ACHN (cell line): ENCODE measurements around the gene ATAD3A.

Experiments
- DNase-seq: peaks from one replicate; pipeline ENCODE4 v3.0.0-alpha.2; 2015
- in situ Hi-C: cut with HindIII; loops from 2 replicates; pipeline ENCODE4 v1.10.0; 2017; ENCODE audit warnings: low sequenced_read_pairs, low pct_ligation_motif_present, low pct_unique_long_range_greater_than_20kb

The ATAD3A gene

GRCh38 chr1:1535201-1536018, 23.4 kb downstream of the ATAD3A start:
- DNase-seq = no peak
- in situ Hi-C loops = no loop called here

DNA sequence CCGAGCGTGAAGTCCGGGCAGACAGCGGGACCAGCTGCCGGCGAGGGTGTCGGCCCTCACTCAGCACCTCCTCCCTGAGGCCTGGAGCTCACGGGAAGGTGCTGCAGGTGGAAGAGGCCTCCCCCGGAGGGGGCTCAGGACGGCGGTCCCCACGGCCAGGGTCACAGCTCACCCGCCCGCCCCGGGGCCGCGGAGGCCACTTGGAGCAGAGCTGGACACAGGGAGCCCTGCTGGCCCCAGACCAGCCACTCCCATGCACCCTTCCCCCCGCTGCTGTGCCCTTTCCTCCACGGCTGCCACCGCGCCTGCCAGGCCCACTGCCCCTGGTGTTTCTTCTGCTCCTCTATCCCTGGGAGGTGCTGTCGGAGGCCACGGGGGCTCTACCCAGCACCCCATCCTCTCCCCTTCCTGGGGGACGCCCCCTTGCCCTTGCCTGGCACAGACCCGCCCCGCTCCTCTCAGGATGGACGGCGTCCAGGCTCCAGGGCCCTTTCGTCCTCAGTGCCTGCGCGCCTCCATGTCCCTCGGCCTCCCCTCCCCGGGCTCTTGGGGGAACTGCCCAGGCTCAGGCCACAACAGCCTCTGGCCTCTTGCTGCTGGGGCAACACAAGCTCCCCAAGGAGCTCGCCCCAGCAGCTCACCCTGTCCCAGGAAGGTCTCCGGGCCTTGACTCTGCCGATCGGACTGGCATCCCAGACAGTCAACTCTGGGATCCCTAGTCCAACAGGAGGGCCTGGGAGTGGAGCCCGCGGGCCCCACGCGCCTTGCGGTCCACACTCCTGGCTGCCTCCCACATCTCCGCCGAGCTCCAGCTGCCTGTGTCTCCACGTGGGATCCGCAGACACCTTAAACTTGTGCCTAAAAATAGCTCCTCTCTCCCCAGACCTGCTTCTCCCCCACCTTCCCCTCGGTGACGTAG, 24.3 kb downstream of the ATAD3A start:
- DNase-seq = no peak
- in situ Hi-C loops = no loop called here

DNA sequence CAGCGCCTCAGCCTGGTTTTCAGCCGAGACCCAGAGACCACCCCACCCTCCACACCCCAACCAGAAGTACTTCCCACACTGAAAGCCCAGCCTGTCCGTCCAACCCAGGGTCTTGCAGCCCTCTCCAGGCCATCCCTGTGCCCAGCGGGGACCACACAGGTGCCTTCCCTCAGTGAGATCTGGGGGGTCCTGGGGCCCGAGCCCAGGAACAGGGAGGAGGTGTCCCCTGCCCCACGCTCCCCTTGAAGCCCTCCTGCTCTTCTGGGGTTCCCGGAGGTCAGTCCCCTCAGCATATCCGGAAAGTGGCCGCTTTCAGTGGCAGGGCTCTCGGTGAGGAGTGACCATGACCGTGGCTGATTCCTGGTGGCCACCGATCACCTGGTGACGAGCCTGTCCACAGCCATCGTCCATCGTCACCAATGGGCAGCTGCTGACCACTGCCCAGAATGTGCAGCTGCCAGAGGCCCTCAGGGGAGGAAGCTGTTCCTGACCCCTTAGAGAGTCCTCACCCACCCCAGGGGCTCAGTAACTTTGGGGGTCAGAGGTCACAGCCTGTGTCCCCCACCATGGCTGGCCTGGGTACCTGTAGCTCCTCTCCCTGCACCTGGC, 25.1 kb downstream of the ATAD3A start:
- in situ Hi-C loops = no loop called here

DNA sequence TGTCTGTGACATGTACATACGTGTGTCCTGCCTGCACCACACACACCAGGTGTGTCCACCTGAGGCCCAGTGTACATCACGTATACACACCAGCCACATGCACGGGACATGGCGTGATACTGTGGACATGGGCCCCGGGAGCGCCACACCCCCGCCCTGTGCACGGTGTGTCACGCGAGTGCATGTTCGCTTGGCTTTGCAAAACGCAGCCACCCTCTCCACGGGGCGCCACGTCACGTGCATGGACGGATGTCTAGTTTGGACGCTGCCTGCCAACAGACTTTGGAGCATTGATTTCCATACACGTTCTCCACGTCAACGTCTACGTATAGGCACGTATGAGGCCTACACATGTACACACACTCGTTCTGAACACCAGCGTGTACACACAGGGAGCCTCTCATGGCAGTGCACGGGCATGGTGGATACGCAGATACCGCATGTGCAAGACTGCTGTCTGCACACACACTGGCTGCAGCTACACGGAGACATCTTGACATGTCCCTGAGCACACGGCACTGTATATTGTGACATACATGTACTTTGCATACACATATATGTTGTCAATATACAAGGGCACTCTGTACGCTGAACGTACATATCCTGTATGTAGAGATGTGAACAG, 25.8 kb downstream of the ATAD3A start:
- DNase-seq = no peak
- in situ Hi-C loops = no loop called here

More for the DNA sequence above, 25.1 kb downstream of the ATAD3A start:
- DNase-seq = no peak

DNA sequence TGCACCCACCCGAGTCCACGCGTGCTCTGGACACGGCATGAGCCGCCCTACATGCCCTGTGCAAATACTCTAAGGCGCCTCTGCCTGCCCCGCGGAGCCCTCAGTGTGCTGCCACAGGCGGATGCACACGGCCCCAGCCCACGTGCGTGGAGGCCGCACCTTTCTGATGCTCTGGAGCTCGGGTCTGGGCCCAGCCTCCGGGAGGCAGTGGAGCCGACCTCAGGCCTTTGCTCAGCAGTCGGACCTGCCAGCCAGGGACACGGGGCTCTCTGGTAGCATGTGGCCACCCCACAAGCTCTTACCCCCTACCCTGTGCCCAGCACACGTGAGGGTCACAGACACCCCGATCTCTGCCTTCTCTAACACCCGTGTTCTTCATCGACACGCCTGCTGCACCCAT, 26.4 kb downstream of the ATAD3A start:
- in situ Hi-C loops = no loop called here
- no peak for DNase-seq

DNA sequence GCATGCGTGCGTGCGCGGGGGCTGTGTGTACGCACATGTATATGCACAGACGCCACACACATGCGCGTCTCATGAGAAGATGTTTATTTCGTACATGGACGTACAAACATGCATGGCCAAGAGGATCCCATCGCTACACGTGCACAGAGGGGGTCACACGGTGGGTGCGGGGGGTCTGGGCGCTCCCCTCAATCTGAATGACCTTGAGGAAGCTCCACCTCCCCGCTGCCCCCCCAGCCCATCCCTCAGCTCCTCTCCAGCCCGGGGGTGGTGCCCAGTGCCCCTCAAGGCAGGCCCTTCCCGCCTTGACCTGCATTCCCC, 27.0 kb downstream of the ATAD3A start:
- DNase-seq = no peak
- in situ Hi-C loops = no loop called here

- in situ Hi-C loops = no loop called here
These were observed 27.5 kb downstream of the ATAD3A start for GRCh38 chr1:1539310-1540089.

DNA sequence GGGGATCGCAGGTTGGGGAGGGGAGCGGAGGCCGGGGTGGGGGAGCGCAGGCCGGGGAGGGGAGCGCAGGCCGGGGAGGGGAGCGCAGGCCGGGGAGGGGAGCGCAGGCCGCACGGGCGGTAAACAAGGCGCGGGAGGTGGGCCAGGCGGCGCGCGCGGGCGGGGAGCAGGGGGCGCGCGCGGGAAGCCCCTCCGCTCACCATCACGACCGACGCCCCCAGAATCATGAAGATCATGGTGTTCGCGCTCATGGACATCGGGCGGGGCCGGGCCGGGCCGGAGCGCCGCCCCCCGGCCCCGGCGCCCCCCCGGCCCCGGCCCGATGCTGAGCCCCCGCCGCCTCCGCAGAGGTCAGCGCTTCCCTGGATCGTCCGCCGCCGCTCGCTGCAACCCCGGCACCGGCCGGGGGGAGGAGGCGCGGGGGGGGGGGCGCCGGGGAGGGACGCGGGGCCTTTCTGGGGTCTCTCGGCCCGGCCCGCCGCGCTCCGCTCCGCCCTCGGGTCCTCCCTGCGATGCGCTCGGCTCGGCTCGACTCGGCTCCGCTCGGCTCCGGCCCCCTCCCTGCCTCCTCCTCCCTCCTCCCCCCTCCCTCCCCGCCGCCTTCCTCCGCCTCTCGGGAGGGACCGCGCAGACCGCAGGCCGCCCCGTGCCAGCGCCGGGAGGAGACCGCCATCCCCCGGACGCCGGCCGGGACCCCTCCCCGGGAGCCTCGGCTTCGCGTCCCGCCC, 28.3 kb downstream of the ATAD3A start, which contains the start of gene TMEM240:
Gene TMEM240, minus strand, starts transcription at position 535 of the 728 bp plus-strand sequence. Its CDS starts 278 bp downstream, at position 257.
- in situ Hi-C loops = no loop called here
- DNase-seq = peak; percentile 61

More at GRCh38 chr1:1539310-1540089, 27.5 kb downstream of the ATAD3A start:
- peak; percentile 46 for DNase-seq

GRCh38 chr1:1540818-1541628, 29.1 kb downstream of the ATAD3A start:
- in situ Hi-C loops = no loop called here
- DNase-seq = no peak

- in situ Hi-C loops = no loop called here
- no peak for DNase-seq
These were observed 30.2 kb downstream of the ATAD3A start for GRCh38 chr1:1541956-1542765.

- no peak for DNase-seq
- in situ Hi-C loops = no loop called here
These were observed 31.1 kb downstream of the ATAD3A start for GRCh38 chr1:1542766-1543705.

- no peak for DNase-seq
- in situ Hi-C loops = no loop called here
These were observed 31.7 kb downstream of the ATAD3A start for GRCh38 chr1:1543706-1544099.

DNA sequence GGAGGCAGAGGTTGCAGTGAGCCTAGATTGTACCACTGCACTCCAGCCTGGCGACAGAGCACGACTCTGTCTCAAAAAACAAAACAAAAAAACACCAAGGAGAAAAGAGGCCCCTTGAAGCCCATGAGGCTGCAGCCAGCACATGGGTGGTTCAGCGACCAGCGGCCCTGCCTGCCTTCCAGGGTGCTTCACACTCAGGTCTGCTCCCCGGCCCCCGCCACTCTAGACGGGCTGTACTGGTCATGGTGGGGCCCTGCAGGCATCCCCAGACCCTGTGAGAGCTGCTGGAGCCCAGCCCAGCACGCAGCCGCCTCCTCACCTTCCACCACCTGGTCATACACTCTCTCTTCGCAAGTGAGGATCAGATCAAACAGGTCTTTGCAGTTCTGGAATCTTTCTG, 32.6 kb downstream of the ATAD3A start:
- in situ Hi-C loops = no loop called here
- no peak for DNase-seq

DNA sequence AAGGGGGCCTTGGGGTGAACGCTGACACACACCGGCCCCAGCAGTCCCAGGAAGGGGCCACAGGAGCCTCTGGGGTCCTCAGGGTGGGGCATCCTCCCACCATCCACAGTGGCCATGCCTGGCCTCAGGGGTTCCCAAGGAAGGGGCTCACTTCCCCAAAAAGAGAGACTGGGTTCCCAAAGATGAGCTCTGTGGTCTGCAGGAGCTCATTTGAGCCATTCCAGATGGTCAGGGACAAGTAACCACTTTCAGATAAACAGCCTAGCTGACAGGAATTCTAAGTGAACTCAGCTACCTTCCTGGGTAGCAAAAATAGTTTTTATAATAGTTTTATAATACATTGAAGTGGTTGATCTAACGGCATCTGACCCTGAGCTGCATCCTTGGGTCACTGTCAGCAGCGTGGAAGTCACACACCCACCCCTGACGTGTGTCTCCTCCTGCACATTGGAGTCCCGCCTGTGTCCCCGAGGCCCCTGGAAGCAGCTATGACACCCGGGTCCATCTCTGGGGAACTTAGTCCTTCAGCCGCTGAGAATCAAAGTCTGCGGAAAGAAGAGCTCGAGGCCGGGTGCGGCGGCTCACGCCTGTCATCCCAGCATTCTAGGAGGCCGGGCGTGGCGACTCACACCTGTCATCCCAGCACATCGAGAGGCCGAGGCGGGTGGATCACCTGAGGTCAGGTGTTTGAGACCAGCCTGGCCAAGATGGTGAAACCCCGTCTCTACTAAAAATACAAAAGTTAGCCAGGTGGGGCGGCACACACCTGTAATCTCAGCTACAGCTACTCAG, 34.2 kb downstream of the ATAD3A start:
- in situ Hi-C loops = no loop called here
- DNase-seq = no peak
